Right forelimb (tissue), 1 donor: ENCODE measurements around the gene CRNN.

Source experiments
- DNase-seq: peaks from one replicate; pipeline ENCODE4 v3.0.0-alpha.2; 2018

Gene CRNN

DNA sequence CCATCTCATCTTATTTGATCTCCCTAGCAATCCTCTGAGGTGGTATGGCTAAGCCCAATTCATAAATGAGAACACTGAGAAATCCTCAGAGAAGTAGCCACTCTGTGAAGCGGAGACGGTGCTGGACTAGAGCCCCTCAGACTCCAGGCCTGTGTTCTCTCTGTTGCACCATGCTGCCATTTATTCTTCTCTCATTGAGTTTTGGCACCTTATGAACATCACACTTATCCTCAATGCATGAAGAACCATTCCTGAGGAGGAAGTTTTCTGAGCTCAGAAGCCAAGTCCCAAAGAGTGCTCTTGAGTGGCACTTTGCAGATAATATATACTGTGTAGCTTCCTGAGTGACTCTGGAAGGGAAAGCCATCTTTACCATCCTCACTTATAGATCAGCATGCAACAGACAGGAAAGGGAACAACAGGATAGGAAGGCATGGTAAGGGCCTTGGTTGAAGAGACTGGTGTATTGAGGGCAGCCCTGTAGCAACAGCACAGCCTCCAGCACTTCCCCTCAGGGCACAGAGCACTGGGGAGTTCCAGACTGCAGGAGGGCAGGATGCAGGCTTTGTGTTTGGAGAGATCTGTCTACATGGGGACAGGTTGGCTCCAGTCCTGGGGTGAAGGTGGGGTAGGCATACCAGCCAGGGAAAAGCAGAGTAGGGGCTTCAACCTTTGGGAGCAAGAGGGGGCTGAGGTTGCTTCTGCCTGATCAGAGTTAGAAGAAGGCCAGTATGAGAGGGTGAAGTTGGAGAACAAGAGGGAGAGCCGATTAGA is 1.6 kb upstream of the CRNN start:
- DNase-seq = no peak

DNA sequence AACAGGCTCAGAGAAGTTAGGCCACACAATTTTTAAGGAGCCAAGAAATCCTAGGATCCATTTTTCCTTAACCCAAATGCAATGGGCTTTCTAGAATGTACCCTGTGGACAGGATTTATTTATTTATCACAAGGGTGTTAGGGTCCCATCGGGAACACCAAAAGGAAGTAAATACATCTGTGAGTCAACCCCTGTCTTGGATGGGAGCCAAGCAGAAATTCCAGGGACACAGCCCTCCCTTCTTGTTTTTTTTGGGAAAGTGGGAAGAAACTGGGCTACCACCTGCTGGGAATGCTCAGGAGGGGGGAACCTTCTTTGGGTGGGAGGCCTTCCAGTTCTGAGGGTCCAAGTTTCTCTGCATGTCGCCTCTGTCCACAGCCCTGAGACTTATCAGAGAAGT is 1.3 kb downstream of the CRNN start:
- DNase-seq = no peak

DNA sequence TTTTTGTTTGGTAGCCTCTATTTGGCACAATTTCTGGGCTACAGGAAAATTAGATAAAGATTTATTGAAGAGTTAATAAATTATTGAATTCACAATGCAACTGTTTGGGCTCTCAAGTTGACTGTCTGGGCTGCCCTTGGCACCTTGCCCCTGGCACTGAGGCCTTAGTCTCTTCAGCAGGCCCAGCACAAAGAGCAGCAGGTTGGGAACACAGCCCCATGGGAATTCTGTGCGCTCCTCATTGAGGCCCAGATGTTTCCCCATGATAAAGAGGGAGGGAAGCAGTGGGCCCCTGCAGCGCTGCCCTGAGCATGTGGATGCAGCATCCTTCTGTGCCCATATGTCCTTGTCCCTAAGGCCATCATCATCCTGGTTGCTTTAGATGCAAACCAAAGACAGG is 2.9 kb downstream of the CRNN start:
- no peak for DNase-seq

DNA sequence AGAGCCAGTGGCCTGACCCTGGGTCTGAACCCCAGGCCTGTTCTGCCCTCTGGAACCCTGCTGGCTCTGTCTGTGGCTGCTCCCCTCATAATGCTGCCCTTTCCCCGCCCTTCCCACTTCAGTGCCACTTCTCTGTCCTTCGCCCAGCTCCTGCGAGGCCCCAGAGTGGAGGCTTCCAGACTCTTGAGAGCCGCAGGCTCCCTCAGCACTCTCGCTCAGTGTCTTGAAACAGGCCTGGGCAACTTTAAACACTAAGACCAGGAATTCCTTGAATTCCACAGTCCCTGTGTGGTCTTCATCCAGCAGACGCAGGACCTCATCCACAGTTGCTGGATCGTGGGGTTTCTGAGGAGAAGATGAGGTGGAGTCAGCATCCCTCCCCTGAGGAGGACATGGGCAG is 3.5 kb downstream of the CRNN start:
- no peak for DNase-seq

DNA sequence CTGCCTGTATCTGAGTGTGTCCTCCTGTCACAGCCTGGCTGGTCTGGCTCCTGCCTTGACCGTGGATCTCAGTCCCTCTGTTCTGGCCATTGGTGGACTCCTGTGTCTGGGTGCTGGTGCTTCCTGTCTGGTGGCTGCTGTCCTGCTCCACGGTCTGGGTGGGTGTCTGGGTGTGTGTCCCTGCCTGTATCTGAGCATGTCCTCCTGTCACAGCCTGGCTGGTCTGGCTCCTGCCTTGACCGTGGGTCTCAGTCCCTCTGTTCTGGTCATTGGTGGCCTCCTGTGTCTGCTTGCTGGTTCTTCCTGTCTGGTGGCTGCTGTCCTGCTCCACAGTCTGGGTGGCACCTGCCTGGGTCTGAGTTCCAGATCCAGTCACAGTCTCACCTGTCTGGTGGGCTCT is 4.0 kb downstream of the CRNN start:
- DNase-seq = no peak

DNA sequence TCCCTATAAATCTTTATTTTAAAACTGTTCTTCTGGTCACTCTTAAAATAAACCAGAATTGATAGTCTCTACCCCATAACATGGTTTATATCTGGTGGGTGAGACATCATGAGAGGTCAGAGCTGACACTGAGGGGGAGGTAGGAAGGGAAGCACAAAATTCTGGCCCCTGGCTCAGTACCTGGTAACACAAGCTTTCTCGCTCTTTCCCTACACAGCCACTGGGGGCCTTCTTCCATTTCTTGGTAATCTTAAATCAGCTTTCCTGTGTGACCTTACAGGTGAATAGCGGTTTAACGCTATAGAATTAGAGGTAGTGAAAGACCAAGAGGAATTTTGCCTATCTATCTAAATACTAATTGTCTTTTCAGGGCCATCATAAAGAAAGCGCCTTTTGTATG is 5.4 kb downstream of the CRNN start:
- DNase-seq = no peak

DNA sequence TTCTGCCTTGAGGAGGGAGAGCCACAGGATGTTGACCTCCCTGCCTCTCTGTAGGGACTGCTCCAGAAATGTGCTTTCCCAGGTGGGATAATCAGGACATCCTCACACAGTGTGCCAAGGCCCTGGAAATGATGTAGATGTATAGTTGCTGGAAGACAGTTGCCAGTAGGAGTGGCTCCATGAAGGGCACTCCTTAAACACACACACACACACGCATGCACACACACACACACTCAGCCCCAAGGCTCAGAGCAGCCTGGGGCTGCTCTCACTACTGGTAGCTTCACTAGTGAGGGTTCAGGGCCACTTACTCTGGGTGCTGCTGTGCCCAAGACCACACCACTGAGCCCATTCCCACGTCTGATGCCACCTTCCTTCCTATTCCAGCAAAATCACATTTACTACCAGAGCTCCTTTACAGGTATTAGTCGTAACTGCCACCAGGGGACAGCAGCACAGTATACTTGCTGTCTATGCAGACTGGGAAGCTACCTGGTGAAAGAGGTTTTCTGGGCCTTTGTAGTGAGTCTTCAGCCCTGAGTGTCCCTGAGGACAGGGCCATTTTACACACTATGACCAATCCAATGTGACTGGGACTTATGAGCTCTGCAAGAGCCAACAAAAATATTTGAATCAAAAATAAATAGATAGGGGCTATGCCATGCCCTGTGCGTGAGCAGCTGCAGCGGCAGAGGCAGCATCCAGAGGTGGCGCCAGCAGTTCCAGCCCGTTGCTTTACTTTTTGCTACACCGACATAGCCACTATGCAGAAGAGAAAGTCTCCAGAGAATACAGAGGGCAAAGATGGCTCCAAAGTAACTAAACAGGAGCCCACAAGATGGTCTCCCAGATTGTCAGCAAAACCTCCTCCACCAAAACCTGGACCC is 15.0 kb downstream of the CRNN start:
- DNase-seq = no peak

DNA sequence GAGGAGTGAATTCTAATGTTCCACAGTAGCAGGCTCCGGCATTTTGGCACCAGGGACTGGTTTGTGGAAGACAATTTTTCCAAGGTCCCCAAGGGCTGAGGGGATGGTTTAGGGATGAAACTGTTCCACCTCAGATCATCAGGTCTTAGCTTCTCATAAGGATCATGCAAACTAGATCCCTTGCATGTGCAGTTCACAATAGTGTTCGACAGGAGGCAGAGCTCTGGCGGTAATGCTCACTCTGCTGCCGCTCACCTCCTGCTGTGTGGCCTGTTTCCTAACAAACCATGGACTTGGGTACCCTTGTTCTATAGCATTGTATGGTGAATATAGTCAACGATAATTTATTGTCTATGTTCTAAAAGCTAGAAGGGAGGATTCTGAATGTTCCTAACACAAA is 16.6 kb downstream of the CRNN start:
- no peak for DNase-seq

DNA sequence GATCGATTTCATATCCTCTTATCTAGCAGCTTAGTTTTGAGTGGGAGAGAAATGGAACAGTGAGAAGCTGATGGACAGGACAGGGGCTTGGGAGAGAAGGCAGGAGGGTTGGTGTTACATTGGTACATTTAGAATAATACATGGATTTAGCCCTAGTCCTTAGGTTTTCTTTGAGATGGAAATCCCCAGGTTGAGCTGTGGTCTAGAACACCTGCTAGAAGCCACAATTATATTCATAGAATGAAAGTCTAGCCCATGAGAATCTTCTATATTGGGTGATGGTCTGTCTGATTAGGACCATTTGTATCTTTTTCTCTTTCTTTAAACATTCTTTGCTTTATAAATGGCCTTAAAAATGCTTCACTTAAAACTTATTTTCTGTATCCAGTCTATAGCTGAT is 19.9 kb downstream of the CRNN start:
- DNase-seq = no peak

DNA sequence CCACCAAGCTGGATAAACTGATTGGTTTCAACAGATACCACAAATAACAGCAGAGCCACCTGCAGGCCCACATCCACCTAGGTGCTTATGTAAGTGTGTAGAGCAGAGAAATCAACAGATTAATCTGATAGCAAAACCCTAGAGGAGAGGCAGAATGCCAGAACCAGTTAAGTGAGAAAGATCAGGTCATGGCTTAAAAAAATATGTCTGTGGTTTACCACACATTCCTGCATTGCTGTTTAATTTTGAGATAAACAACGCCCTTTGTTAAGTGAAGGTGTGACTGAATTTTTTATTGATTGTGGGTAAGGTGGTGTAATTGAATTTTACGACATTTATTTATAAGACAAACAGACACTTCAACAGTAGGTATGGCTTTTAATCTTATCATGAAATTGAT is 21.2 kb downstream of the CRNN start:
- no peak for DNase-seq

DNA sequence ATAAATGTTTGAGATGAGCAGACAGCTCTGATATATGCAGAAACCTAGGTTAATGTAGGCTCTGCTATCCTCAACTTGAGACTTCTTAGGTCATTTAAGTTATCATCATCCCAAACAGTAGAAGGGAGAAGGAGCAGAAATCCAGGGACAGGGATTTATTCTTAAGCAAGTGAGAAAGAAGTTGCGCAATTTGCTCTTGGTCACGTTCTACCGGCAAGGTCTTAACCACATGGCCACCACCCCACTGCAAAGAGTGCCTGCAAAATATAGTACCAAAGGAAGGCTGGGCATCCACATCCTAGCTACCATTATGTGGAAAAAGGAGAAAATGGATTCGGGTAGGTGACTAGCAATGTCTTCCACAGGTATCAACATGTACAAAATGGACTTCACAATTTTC is 25.2 kb downstream of the CRNN start:
- no peak for DNase-seq

DNA sequence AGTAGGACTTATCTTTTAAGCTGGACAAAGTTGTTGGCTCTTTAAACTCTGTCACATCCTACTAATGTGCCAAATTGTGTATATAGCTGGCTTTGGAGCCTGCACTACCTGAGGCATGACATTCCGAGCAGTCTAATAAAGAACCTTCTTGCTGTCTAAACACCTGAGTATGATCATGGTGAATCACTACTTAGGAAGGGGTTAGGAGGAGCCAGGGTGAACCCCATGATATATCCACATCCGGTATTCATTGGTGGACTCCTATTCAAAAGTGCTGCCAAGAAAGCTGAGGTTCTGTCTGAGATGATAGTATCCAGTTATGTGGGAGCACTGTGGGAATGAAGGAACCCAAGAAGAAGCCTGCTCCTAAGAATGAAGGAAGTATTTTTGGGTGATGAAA is 27.1 kb downstream of the CRNN start:
- no peak for DNase-seq

DNA sequence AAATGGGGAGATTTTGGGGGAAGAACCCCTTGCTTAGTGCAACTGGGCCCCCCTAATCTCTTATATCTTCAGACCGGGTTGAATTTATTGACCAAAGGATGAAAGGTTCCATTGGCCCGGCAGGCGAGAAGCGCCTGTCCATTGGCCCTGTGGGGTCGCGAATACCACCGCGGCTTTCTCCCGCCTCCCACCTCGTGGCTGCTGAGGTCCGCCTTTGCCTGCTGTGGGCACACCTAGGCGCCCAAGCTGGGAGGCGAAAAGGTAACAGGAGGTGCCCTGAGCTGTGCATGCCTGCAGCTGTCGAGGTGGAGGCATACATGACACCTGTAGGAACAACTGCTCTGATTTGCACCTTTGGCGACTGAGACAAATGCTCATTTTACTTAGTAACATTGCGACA is 33.1 kb downstream of the CRNN start:
- DNase-seq = no peak

DNA sequence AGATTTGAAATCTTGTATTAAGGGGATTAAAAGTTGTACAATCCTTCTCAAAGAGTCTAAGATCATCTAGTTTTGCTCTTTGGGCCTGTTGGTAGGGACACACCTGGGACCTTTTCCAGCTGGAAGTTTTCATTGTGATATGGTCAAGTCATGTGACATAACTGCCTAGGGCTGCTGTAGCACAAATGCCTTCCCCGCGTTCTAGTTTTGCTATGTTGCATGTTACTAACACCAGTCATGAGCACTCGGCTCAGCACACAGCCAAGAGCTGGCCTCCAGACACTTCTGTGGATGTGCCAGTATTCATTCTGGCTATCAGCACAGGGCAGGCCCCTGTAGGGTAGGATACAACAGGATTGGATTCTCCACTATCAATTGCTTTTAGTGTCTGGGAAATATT is 39.6 kb downstream of the CRNN start:
- no peak for DNase-seq

DNA sequence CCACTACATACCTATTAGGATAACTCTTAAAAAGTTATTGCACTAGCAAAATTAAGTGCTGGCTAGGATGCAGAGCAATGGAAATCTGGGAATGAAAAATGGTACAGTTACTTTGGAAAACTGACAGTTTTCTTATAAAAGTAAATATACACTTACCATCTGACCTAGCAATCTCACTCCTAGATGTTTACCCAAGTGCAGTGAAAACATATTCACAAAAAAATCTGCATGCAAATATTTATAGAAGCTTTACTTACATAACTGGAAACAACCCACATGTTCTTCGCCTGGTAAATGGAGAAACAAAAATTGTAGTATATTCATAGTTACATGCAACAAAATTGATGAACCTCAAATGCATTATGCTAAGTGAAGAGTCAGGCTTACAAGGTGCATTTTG is 41.4 kb downstream of the CRNN start:
- DNase-seq = no peak

DNA sequence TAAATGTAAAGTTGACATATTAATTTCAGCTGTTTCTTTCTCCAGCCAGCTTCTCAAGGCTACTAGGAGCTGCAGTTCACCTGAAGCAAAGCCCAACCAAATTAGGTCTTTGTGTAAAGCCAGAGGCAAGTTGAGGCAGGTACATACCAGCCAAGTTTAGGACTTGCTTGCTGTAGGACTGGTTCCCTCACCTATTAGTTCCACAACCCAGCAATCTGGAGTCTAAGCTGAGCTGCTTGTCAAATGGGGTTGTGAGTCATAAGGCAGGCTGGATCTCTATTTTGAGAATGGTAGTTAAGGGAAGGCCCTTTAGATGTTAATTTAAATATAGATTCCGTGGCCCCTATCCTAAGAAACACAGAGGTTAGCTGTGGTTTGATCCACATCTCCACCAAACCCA is 46.6 kb downstream of the CRNN start:
- no peak for DNase-seq

DNA sequence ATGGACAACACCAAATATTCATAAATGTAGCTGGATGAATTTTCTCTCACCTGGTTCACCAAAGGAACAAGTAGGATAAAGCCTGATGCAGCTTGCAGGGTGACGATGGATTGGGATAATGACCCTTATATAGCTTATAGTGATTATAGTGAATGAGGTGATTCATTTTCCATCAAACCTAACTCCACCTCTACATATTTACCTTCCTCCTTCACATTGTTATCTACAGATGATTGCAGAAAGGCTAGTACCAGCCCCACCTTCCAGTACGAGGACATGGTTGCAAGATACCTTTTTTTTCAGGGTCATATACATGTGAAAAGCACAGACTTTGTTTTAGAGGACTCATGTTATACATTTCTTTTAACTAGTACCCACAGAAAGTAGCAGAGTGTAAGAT is 54.2 kb downstream of the CRNN start, which contains the start of gene FLG2:
TSS of gene FLG2 (minus strand) at position 101 of the 400 bp plus-strand sequence. CDS start 1,122 bp downstream, outside the sequence.
- DNase-seq = no peak
